Mucosa of stomach (tissue), 1 donor: ENCODE results near the gene GRIK3.

Source experiments
- H3K27me3 ChIP-seq: one replicate; pipeline ENCODE4 v1.7.0; 2013; ENCODE audit warnings: mild to moderate bottlenecking, low read length; ENCODE audit not compliant: control insufficient read depth, insufficient read depth
- H3K36me3 ChIP-seq: one replicate; pipeline ENCODE4 v1.7.0; 2013; ENCODE audit warnings: low read length; ENCODE audit not compliant: control insufficient read depth, insufficient read depth
- H3K4me1 ChIP-seq: one replicate; pipeline ENCODE4 v1.7.0; 2013; ENCODE audit warnings: mild to moderate bottlenecking, low read length; ENCODE audit not compliant: control insufficient read depth, insufficient read depth
- H3K4me3 ChIP-seq: one replicate; pipeline ENCODE4 v1.7.0; 2013; ENCODE audit warnings: low read length
- H3K9ac ChIP-seq: one replicate; pipeline ENCODE4 v1.7.0; 2013; ENCODE audit warnings: mild to moderate bottlenecking, low read length, moderate library complexity
- H3K9me3 ChIP-seq: one replicate; pipeline ENCODE4 v1.7.0; 2013; ENCODE audit warnings: mild to moderate bottlenecking, low read length, moderate library complexity; ENCODE audit not compliant: control insufficient read depth
- donor health status: Pancreatic carcinoma.

The GRIK3 gene

DNA sequence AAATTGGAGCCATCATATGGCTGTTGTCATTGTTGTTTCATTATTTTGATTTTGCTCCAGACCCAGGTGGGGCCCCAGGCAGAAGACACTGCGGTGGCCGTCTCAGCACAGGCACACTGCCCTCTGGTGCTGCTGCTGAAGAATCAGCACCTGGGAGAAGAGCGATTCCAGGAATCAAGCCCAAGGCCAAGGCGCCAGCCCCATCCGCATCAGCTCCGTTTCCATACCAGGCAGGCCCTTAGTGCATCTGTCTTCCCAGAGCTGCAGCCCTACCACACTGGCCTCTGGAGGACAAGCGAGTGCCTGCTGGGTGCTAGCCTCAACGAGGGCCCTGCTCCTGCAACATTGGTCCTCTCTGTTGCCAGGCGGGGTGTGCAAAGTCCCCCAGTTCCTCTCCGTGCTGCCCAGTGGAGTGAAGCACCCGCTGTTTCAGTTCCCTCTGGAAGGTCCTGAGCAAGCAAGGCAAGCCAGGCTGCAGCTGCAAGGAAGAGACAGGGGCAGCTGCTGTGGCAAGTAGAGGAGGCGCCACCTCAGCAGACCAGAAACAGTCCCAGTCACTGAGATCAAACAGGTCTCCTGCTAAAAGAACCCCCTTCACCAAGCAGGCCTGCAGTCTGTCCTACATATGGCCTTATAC is 5.2 kb downstream of the GRIK3 start:
- no peaks in the 10 kb centered on the region for H3K9me3 ChIP-seq
- H3K27me3 ChIP-seq = peaks cover 47% of the 10 kb centered on the region
- no peaks in the 10 kb centered on the region for H3K4me1 ChIP-seq
- no peaks in the 10 kb centered on the region for H3K36me3 ChIP-seq
- no peak overlapping the region for H3K9ac ChIP-seq
- H3K4me3 ChIP-seq = no peak overlapping the region

- no peak overlapping the region for H3K4me3 ChIP-seq
- H3K9me3 ChIP-seq = no peaks in the 10 kb centered on the region
- no peak overlapping the region for H3K9ac ChIP-seq
- no peaks in the 10 kb centered on the region for H3K4me1 ChIP-seq
- no peaks in the 10 kb centered on the region for H3K36me3 ChIP-seq
- H3K27me3 ChIP-seq = no peaks in the 10 kb centered on the region
Measured at GRCh38 chr1:37021502-37021901, 12.8 kb downstream of the GRIK3 start.

- no peak overlapping the region for H3K9ac ChIP-seq
- no peaks in the 10 kb centered on the region for H3K27me3 ChIP-seq
- no peaks in the 10 kb centered on the region for H3K9me3 ChIP-seq
- no peaks in the 10 kb centered on the region for H3K36me3 ChIP-seq
- no peak overlapping the region for H3K4me3 ChIP-seq
- no peaks in the 10 kb centered on the region for H3K4me1 ChIP-seq
Measured at GRCh38 chr1:37020653-37021277, 13.6 kb downstream of the GRIK3 start.

- Histone ChIP-seq H3K9me3 (no peaks in the 10 kb centered on the region), H3K9ac (no peak overlapping the region), H3K27me3 (no peaks in the 10 kb centered on the region), H3K36me3 (no peaks in the 10 kb centered on the region), H3K4me1 (no peaks in the 10 kb centered on the region), H3K4me3 (no peak overlapping the region)
Measured at GRCh38 chr1:37018510-37018909, 15.8 kb downstream of the GRIK3 start.

- H3K27me3 ChIP-seq = no peaks in the 10 kb centered on the region
- H3K4me1 ChIP-seq = no peaks in the 10 kb centered on the region
- no peaks in the 10 kb centered on the region for H3K9me3 ChIP-seq
- H3K36me3 ChIP-seq = no peaks in the 10 kb centered on the region
- H3K4me3 ChIP-seq = no peak overlapping the region
- no peak overlapping the region for H3K9ac ChIP-seq
Measured at GRCh38 chr1:37017720-37018119, 16.6 kb downstream of the GRIK3 start.

DNA sequence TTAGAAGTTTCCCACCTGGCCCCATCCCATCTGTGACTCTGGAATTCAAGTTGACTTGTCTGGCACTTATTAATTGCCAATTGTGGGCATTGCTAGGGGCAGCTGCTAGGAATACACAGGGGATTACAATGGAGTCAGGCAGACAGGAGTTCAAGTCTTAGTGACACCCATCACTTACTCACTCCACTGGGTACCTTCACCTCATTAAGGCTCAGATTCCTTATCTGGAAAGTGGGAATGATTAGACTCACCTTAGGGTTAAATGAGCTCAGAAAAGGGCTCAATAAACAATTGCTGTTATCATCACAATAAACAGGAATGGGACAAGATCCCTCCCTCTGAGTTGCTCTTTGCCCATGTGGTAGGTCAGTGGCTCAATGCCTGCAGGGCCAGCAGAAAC is 18.2 kb downstream of the GRIK3 start:
- Histone ChIP-seq H3K9ac (no peak overlapping the region), H3K36me3 (no peaks in the 10 kb centered on the region), H3K9me3 (no peaks in the 10 kb centered on the region), H3K4me3 (no peak overlapping the region), H3K4me1 (no peaks in the 10 kb centered on the region), H3K27me3 (no peaks in the 10 kb centered on the region)

GRCh38 chr1:37015713-37016112 is 18.6 kb downstream of the GRIK3 start:
- no peak overlapping the region for H3K9ac ChIP-seq
- no peaks in the 10 kb centered on the region for H3K4me1 ChIP-seq
- H3K9me3 ChIP-seq = no peaks in the 10 kb centered on the region
- no peaks in the 10 kb centered on the region for H3K27me3 ChIP-seq
- H3K36me3 ChIP-seq = no peaks in the 10 kb centered on the region
- no peak overlapping the region for H3K4me3 ChIP-seq

GRCh38 chr1:37012226-37012625 is 22.1 kb downstream of the GRIK3 start:
- Histone ChIP-seq H3K9me3 (no peaks in the 10 kb centered on the region), H3K36me3 (no peaks in the 10 kb centered on the region), H3K9ac (no peak overlapping the region), H3K27me3 (peaks cover 1% of the 10 kb centered on the region), H3K4me1 (no peaks in the 10 kb centered on the region), H3K4me3 (no peak overlapping the region)

GRCh38 chr1:37010011-37010410 is 24.3 kb downstream of the GRIK3 start:
- Histone ChIP-seq H3K36me3 (no peaks in the 10 kb centered on the region), H3K9me3 (no peaks in the 10 kb centered on the region), H3K4me1 (no peaks in the 10 kb centered on the region), H3K27me3 (peaks cover 3% of the 10 kb centered on the region), H3K9ac (no peak overlapping the region), H3K4me3 (no peak overlapping the region)

- peaks cover 3% of the 10 kb centered on the region for H3K27me3 ChIP-seq
- H3K9me3 ChIP-seq = no peaks in the 10 kb centered on the region
Measured at GRCh38 chr1:37009521-37009920, 24.8 kb downstream of the GRIK3 start.

DNA sequence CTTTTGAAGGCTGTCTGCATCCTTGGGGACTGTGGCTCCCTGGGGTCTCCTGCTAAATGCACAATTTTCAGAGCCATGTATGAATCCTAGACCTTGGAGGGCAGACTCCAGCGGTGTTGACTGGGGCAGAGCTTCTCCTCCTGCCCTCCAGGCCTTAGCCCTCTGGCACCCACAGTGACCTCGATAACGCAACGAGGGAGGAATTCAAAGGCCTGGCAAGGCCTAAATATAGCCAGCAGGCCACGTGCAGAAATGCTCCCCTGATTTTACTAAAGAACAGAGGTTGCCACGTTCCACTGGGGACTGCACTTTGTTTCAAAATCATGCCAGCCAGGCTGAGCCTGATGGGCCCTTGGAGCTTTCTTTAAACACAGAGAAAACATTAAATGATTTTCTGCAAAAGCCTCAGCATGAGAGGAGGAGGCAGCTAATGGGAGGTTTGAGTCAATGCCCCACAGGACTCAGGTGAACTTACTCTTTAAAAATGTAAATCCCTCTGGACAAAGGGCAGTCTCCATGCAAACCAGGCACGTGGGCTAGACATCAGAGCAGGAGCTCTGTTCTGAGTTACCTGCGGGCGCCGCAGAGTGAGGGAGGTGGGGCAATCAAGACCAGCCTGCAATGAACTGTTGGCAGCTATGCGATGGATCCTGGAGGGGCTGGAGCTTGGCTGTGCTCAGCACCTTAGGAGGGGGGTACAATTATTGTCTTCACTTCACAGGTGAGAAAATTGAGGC is 28.0 kb downstream of the GRIK3 start:
- no peaks in the 10 kb centered on the region for H3K36me3 ChIP-seq
- no peaks in the 10 kb centered on the region for H3K9me3 ChIP-seq
- peaks cover 3% of the 10 kb centered on the region for H3K27me3 ChIP-seq
- no peaks in the 10 kb centered on the region for H3K4me1 ChIP-seq
- no peak overlapping the region for H3K9ac ChIP-seq
- H3K4me3 ChIP-seq = no peak overlapping the region

More at GRCh38 chr1:37009521-37009920, 24.8 kb downstream of the GRIK3 start:
- Histone ChIP-seq H3K9ac (no peak overlapping the region), H3K36me3 (no peaks in the 10 kb centered on the region), H3K4me3 (no peak overlapping the region), H3K4me1 (no peaks in the 10 kb centered on the region)

DNA sequence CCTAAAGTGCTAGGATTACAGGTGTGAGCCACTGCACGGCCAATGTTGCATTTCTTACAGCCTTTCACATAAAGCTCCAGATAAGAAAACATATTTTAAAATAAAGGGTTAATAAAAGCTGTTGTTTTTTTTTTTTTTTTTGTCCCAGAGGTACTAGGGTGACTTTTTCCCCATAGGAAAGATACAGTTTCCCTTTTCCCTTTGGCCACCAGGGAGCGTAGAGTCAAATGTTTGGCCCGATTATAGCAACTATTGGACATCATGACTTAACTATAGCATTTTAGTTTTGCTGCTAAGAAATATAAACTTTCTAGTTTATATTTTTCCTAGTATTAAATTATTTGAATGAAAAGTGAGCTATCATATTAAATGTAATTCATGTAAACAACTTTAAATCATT is 31.4 kb downstream of the GRIK3 start:
- Histone ChIP-seq H3K9ac (no peak overlapping the region), H3K4me1 (no peaks in the 10 kb centered on the region), H3K27me3 (peaks cover 3% of the 10 kb centered on the region), H3K36me3 (no peaks in the 10 kb centered on the region), H3K9me3 (no peaks in the 10 kb centered on the region), H3K4me3 (no peak overlapping the region)
